ENCODE data around the gene TOB2.
"Not testable (repeated sequence)": the region's sequence is repeated elsewhere in the genome, so short reads cannot be mapped to it uniquely, and the experiment has no call there.

Gene TOB2

GRCh38 chr22:41434361-41435003 is 12.1 kb downstream of the TOB2 start:
- H3K27ac ChIP-seq: peak overlapping the region in 1 of 21 experiments; percentile 9
- H3K4me3 ChIP-seq: not testable (repeated sequence)

DNA sequence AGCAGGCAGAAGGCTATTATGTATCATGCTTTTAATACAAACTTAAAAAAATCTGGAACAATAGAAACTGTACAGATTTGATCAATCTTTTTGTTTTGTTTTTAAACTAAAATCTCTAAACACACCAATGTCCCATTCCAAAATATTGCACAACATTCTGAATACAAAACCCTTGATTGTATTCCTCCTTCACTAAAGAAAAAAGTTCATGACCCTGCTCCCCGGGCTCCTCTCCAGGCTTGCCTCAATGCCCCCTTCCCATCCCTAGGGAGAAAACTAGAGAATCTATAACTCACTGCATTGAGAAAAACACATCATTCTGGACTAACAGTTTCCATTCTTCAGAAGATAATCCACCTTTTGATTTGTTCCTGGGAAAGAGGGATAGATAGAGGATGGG is 13.1 kb downstream of the TOB2 start:
- not testable (repeated sequence) for H3K4me3 ChIP-seq, H3K27ac ChIP-seq

GRCh38 chr22:41431656-41432055 is 14.9 kb downstream of the TOB2 start:
- Histone ChIP-seq H3K27ac (no peak overlapping the region), H3K4me3 (no peak overlapping the region)

DNA sequence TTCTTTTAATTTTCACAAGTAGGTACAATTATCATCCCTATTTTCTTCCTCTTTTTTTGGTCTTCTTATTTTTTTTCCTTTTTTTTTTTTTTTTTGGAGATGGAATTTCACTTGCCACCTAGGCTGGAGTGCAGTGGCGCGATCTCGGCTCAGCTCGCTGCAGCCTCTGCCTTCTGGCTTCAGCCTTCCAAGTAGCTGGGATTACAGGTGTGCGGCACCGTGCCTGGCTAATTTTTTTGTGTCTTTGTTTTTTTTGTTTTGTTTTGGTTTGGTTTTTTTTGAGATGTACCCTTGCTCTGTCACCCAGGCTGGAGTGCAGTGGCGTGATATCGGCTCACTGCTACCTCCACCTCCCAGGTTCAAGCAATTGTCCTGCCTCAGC is 16.7 kb downstream of the TOB2 start:
- Histone ChIP-seq H3K27ac (no peak overlapping the region), H3K4me3 (no peak overlapping the region)

DNA sequence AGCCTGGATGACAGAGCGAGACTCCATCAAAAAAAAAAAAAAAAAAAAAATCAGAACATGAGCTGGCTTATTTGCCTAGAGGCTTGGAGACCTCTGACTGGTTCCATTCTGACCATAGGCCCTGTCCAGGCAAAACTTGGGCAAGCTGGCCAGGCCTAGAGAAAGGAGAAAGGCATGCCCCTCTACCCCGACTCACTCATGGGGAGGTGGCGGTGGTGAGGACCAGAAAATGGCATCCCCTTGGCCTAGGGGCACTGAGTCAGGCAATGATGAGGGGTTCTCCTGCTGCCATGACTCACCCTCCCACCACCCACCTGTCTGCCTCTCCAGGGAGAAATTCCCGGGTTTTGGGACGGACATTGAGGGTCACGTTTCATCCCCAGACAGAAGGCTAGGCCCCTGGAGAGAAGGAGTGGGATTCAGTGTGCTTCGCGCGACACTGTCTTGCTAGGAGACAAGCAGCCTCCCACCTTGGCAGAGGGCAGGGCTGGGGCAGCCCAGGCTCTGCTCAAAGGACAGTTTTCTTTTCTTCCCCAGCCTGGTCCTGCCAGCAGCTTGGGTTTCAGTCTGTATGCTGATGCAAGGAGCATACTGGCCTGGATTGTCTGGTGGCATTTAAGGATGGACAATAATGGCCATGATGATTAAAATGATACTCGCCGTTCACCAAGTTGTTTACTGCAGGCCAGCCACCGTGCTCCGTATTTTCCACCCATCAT is 17.2 kb downstream of the TOB2 start:
- no peak overlapping the region for H3K27ac ChIP-seq
- H3K4me3 ChIP-seq: no peak overlapping the region

DNA sequence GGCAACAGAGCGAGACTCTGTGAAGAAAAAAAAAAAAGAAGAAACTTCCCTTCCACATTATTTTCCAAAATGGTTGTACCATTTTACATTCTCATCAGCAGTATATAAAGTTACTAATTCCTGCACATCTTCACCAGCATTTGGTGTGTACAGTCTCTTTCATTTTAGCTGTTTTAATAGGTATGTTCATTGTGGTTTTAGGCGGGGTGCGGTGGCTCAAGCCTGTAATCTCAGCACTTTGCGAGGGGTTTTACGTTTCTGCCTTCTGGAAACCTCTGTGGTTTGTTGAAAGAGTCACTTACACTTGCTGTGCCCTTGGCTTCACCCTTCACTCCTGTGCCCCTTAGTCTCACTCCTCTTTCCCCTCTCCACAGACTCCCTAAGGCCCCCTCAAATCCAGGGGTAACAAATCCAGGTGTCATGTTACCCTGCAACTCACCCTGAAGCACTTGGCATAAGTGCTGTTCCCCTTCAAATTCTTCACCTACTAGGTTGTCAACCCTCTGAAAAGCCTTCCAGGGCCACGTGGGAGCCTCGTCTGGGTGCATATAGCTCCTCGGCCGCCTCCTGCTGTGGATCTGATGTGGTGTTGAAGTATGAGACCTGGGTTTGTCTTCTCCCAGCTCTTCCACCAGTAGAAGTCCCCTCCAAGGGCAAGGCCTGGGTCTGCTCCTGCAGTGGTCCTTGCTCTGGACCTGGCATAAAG is 20.8 kb downstream of the TOB2 start:
- H3K4me3 ChIP-seq: no peak overlapping the region
- H3K27ac ChIP-seq: peak overlapping the region in 1 of 21 experiments; percentile 14

- peak overlapping the region in 6 of 21 experiments; percentile 2 to 57 (median 20) for H3K27ac ChIP-seq
- H3K4me3 ChIP-seq: no peak overlapping the region
These were observed 27.9 kb downstream of the TOB2 start for GRCh38 chr22:41418717-41419116.

DNA sequence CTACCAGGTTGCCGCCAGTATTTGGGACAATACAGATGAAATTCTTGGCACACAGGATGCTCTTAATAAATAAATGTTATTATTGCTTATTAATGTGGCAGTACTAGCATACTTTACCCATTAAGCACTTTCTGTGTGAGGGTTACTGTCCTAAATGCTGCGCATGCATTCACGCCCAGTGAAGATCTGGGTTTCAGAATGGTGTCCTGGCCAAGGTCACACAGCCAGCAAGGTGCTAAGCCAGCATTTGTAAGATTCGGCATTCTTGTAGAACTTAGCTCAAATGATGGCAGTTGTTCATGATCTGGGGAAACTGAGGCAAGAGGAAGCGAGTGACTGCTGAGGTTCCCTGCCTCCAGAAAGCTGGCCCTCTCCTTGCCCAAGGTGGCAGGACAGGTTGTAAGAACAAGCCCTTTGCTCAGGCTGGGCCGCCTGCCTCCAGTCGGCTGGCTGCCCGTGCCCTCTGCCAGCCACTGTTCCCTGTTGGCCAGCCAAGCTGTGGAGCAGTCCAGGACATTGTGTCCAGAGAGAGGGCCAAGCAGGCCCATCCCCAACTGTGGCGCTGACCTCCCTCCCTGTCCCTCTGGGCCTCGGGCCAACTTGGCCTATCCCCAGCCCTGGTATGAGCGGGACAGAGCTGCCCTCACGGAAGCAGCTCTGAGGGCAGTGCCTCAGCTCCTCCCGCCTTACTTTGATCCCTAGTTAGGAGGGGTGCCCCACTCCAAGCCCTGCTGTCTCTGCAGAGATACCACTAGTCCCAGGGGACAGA is 28.8 kb downstream of the TOB2 start:
- Histone ChIP-seq H3K4me3 (no peak overlapping the region), H3K27ac (peak overlapping the region in 9 of 21 experiments; percentile 2 to 57 (median 27))

DNA sequence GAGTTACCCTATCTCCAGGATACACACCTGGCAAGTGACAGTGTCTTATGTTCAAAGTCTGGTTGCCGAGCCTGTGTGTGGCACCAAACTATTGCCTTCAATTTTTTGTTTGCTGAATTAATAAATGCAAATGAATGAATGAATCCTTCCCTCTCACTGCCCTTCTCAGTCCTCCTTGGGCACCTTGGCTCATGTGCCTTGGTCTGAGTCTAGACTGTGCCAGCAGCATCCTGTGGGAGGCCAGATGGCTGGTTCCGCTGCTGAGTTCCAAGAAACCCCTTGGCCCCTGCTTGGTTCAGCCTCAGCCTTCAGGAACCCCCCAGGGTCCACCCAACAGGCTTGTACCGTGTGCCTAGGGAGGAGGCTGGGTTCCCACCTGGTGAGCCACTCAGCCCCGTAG is 31.0 kb downstream of the TOB2 start:
- peak overlapping the region in 4 of 21 experiments; percentile 96 to 100 (median 100) for H3K27ac ChIP-seq
- H3K4me3 ChIP-seq: no peak overlapping the region

DNA sequence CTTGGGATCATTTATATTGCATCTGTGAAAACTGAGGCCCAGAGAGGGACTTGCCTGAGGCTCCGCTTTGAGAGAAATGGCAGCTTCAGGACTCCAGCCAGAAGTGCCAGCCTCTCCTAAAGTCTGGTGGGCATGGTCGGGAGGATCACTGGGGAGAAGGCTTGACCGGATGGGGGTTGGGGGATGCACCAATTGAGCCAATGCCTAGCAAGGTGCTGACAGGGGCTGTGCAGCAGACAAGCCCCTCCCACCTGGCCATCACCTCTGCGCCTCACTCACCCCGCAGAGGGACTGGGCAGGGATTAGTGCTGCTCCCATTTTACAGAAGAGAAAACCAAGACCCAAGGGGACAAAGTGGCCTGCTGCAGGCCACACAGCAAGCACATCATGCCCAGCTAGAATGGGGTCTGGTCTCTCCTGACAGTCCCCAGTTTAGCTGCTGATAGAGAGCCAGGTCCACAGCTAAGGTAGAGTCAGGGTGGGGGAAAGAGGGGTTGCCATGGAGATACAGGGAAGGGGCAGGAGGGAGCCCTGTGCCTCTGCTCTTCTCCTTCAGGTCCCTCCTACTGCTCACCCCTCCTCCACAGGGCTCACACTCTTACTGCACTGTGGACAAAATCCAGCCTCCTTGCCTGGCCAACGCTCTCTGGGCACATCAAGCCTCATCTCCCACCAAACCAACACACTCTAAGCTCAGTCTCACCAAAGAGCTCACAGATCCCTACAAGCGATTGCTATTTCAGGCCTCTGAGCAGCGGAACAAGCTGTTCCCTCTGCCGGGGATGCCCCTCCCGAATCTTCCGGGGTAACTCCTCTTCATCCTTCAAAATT is 35.4 kb downstream of the TOB2 start:
- H3K4me3 ChIP-seq: no peak overlapping the region
- H3K27ac ChIP-seq: peak overlapping the region in 13 of 21 experiments; percentile 31 to 99 (median 75)

DNA sequence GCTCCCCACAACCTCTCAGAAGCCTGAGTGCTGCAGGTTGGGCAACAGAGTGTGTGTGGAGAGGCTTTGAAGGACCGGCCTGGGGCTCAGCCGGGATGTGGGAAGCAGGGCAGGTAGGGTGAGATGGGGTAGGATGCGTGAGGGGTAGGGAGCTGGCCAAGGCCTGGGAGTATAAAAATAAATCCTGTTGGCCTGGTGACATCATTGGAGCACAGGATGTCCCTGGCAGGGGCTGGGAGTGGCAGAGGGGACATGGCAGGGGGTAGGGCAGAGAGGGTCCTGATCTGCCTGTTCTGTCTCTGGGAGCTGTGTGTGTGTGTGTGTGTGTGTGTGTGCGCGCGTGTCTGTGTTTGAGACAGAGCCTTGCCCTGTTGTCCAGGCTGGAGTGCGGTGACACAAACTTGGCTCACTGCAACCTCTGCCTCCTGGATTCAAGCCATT is 36.3 kb downstream of the TOB2 start:
- peak overlapping the region in 6 of 21 experiments; percentile 8 to 63 (median 44) for H3K27ac ChIP-seq
- H3K4me3 ChIP-seq: no peak overlapping the region

DNA sequence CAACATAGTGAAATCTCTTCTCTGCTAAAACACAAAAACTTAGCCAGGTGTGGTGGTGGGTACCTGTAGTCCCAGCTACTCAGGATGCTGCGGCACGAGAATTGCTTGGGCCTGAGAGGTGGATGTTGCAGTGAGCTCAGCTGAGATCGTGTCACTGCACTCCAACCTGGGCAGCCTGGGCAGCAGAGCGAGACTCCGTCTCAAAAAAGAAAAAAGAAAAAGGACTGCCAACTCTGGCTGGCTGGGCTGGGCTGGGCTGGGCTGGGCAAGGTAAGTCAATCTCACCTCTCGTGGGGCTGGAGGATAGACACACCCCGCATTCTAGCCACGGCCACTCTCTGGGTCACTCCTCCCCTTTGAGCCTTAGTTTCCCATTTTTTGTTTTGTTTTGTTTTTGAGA is 37.9 kb downstream of the TOB2 start:
- Histone ChIP-seq H3K4me3 (no peak overlapping the region), H3K27ac (no peak overlapping the region)

DNA sequence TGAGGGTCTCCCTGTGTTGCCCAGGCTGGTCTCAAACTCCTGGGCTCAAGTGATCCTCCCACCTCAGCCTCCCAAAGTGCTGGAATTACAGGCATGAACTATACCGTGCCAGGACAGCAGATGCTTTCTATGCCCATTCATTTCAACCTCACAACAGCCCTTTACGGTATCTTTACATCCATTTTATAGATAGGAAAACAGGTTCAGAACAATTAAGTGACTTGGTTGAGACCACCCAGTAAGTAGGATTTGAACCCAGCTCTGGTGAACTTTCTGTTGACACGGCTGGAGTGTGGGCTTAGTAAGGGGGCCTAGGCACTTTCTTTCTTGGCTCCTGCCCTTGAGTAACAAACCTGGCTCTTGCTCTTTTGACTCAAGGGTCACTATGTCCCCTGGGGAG is 39.2 kb downstream of the TOB2 start:
- H3K27ac ChIP-seq: no peak overlapping the region
- no peak overlapping the region for H3K4me3 ChIP-seq

GRCh38 chr22:41406410-41406809 is 40.2 kb downstream of the TOB2 start:
- H3K27ac ChIP-seq: no peak overlapping the region
- H3K4me3 ChIP-seq: no peak overlapping the region

GRCh38 chr22:41405588-41405987 is 41.0 kb downstream of the TOB2 start:
- Histone ChIP-seq H3K4me3 (no peak overlapping the region), H3K27ac (peak overlapping the region in 1 of 21 experiments; percentile 21)

- H3K27ac ChIP-seq: peak overlapping the region in 1 of 21 experiments; percentile 12
- no peak overlapping the region for H3K4me3 ChIP-seq
These were observed 42.9 kb downstream of the TOB2 start for GRCh38 chr22:41403532-41404318.

- not testable (repeated sequence) for H3K4me3 ChIP-seq, H3K27ac ChIP-seq
These were observed 43.8 kb downstream of the TOB2 start for GRCh38 chr22:41402851-41403250.
